ENCODE measurements around the gene NR0B2.
"Not testable (repeated sequence)": the region's sequence is repeated elsewhere in the genome, so short reads cannot be mapped to it uniquely, and the experiment has no call there.

The NR0B2 gene

GRCh38 chr1:26913754-26914619 lies at the start of gene NR0B2:
Gene NR0B2, minus strand, starts transcription at chr1:26913975. Its CDS starts 35 bp downstream, at chr1:26913940.
- DNase-seq, result no peak

GRCh38 chr1:26961826-26962225 lies 48.1 kb upstream of the NR0B2 start:
- no peak for DNase-seq

- DNase-seq, result no peak
These were observed 46.8 kb upstream of the NR0B2 start for GRCh38 chr1:26960625-26960966.

- peak; percentile 34 to 66 (median 48) for DNase-seq
These were observed 46.2 kb upstream of the NR0B2 start, which contains the start of gene KDF1 for GRCh38 chr1:26959722-26960624. Gene KDF1, minus strand, starts transcription at chr1:26960468. Its CDS starts 8,088 bp downstream, at chr1:26952380.

- DNase-seq, result no peak
These were observed 45.5 kb upstream of the NR0B2 start for GRCh38 chr1:26959270-26959669.

- no peak for DNase-seq
These were observed 43.5 kb upstream of the NR0B2 start for GRCh38 chr1:26957306-26957705.

- DNase-seq, result no peak
These were observed 42.5 kb upstream of the NR0B2 start for GRCh38 chr1:26956321-26956720.

- DNase-seq, result no peak
These were observed 39.6 kb upstream of the NR0B2 start for GRCh38 chr1:26953374-26953773.

GRCh38 chr1:26951821-26952497 lies 38.2 kb upstream of the NR0B2 start:
- DNase-seq, result no peak

GRCh38 chr1:26951216-26951615 lies 37.4 kb upstream of the NR0B2 start:
- no peak for DNase-seq

GRCh38 chr1:26950602-26951001 lies 36.8 kb upstream of the NR0B2 start:
- DNase-seq, result no peak

GRCh38 chr1:26949926-26950319 lies 36.1 kb upstream of the NR0B2 start:
- DNase-seq, result no peak

GRCh38 chr1:26949266-26949925 lies 35.6 kb upstream of the NR0B2 start:
- no peak for DNase-seq

- not testable (repeated sequence) for DNase-seq
These were observed 34.9 kb upstream of the NR0B2 start for GRCh38 chr1:26948725-26949057.

GRCh38 chr1:26946270-26946669 lies 32.5 kb upstream of the NR0B2 start:
- no peak for DNase-seq

- no peak for DNase-seq
These were observed 32.0 kb upstream of the NR0B2 start for GRCh38 chr1:26945728-26946127.

- DNase-seq, result no peak
These were observed 31.4 kb upstream of the NR0B2 start for GRCh38 chr1:26945138-26945537.

- DNase-seq, result no peak
These were observed 28.9 kb upstream of the NR0B2 start for GRCh38 chr1:26942656-26943055.

- DNase-seq, result no peak
These were observed 27.5 kb upstream of the NR0B2 start for GRCh38 chr1:26941311-26941710.

- DNase-seq, result no peak
These were observed 24.9 kb upstream of the NR0B2 start for GRCh38 chr1:26938659-26939025.

- no peak for DNase-seq
These were observed 24.4 kb upstream of the NR0B2 start for GRCh38 chr1:26938004-26938658.

GRCh38 chr1:26936823-26937222 lies 23.0 kb upstream of the NR0B2 start:
- DNase-seq, result no peak
